ENCODE data around the gene BHLHE23. TPM values are rescaled to one million over a fixed set of nuclear protein-coding genes. Genes with fewer than 3 reads are reported as not detected.

The BHLHE23 gene
- total RNA-seq, 4 donors from 2014 or later = not detected

DNA sequence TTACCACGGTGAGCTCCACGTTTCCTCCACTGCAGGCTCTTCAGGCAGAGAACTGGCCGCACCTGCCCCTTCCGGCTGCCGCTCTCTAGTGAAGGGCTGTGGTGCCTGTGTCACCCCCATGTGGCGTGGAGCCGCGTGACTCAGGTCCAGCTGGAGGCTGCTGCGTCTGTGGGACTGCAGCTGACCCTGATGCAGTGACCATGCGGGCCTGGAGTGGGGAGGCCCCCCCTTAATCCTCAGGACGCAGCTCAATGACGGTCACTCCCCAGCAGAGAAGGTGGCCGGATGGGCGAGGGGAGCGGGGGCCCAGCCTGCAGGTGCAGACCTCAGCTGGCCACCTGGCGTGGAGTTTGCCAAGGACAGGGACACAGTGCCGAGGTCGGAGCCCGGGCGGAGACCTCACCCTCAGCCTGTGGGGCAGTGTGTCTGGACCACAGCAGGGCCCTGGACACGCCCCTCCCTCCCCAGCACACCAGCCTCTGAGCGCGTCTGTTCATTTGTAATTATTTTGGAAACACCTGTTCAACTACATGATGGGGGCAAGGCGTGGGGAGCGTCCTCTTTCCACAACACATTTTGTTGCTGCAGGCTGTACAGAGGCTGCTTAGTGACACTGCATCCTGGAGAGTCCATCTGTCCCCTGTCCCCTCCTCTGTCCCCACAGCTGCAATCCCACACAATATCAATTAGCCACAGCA lies 10.7 kb downstream of the BHLHE23 start:
- in situ Hi-C loops (cut with MboI; ENCODE audit: low sequenced_read_pairs in 4 of 4) = no loop called here
- no peak for ATAC-seq
- peaks cover 26 to 36% (median 35%) of the 10 kb centered on the region in 3 donors for H3K27me3 ChIP-seq

GRCh38 chr20:62995481-62995880 lies 11.3 kb downstream of the BHLHE23 start:
- H3K36me3 ChIP-seq = no peaks in the 10 kb centered on the region
- H3K27me3 ChIP-seq = peaks cover 22 to 36% (median 36%) of the 10 kb centered on the region in 3 donors
- ATAC-seq (no peak), DNase-seq (no peak)
- no peaks in the 10 kb centered on the region for H3K9me3 ChIP-seq
- in situ Hi-C loops (cut with MboI; ENCODE audit: low sequenced_read_pairs in 4 of 4) = no loop called here
- intact Hi-C loops (cut with DNase I; ENCODE audit: low total_unique reads) = no loop called here
- no peak overlapping the region for H3K4me3 ChIP-seq
- H3K4me1 ChIP-seq = no peaks in the 10 kb centered on the region
- no peak overlapping the region for H3K27ac ChIP-seq
- TF ChIP-seq CTCF (IDR thresholded peaks at IDR 0.05 in 4 of 5, conservative IDR thresholded peaks at IDR 0.05 in 1 of 5) (no peak), POLR2A (IDR thresholded peaks at IDR 0.05) (no peak)

More for the DNA sequence above, 10.7 kb downstream of the BHLHE23 start:
- Histone ChIP-seq H3K4me3 (no peak overlapping the region), H3K36me3 (no peaks in the 10 kb centered on the region), H3K4me1 (no peaks in the 10 kb centered on the region), H3K27ac (no peak overlapping the region), H3K9me3 (no peaks in the 10 kb centered on the region)
- intact Hi-C loops (cut with DNase I; ENCODE audit: low total_unique reads) = no loop called here
- no peak for DNase-seq
- TF ChIP-seq POLR2A (IDR thresholded peaks at IDR 0.05) (no peak), CTCF (IDR thresholded peaks at IDR 0.05 in 4 of 5, conservative IDR thresholded peaks at IDR 0.05 in 1 of 5) (no peak)

DNA sequence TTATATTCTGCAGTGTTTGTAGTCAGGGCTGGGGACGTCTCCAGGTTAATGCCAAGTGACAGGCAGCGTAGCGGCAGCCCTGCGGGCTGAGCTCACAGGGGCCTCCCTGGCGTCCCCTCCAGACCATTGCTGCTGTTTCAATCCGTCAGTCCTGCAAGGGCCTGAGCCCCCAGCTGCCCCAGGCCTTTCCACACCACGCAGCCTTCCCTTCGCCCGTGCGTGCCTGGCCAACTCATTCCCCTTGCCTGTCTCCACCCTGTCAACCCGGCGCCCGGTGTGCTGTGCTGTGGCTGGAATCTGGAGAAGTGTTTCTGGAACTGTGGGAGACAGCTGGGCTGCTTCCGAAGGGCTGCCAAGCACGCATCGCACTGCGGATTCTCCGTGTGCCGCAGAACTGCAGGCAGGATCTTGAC lies 11.9 kb downstream of the BHLHE23 start:
- Histone ChIP-seq H3K27ac (no peak overlapping the region), H3K4me3 (no peak overlapping the region), H3K4me1 (no peaks in the 10 kb centered on the region), H3K27me3 (peaks cover 16 to 39% (median 36%) of the 10 kb centered on the region in 3 donors), H3K36me3 (no peaks in the 10 kb centered on the region), H3K9me3 (no peaks in the 10 kb centered on the region)
- no peak for DNase-seq
- intact Hi-C loops (cut with DNase I; ENCODE audit: low total_unique reads) (no loop called here), in situ Hi-C loops (cut with MboI; ENCODE audit: low sequenced_read_pairs in 4 of 4) (no loop called here)
- no peak for ATAC-seq
- TF ChIP-seq POLR2A (IDR thresholded peaks at IDR 0.05) (no peak), CTCF (IDR thresholded peaks at IDR 0.05 in 4 of 5, conservative IDR thresholded peaks at IDR 0.05 in 1 of 5) (no peak)

DNA sequence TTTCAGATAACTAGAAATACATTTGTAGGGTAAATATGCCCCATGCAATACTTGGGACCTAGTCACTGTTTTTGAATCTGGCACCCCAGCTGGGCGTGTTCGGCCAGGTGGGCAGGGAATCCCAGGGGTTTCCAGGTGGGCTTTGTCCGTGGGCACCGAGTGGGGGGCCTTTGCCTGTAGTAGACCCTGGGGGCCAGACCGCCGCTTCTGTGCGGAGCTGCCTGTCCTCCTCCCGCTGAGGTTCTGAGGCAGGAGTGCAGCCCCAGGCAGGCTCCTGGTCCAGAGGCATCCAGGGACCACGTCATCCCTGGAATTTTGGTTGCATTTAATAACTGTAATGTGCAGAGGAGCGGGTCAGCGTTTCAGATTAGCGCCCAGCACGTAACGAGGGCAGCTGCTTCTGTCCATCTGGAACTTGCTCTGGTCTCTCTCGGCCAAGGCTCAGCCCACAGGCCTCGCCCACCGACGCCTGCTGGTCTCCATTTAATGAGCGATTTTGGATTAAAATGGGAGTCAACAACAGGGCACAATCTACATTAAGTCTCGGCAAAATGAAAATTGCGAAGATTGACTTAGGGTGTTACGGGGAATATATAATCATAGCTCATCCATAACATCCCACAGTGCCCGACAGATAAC lies 12.8 kb downstream of the BHLHE23 start:
- peaks cover 22 to 44% (median 36%) of the 10 kb centered on the region in 3 donors for H3K27me3 ChIP-seq
- DNase-seq = no peak
- in situ Hi-C loops (cut with MboI; ENCODE audit: low sequenced_read_pairs in 4 of 4) (no loop called here), intact Hi-C loops (cut with DNase I; ENCODE audit: low total_unique reads) (no loop called here)
- H3K27ac ChIP-seq = no peak overlapping the region
- H3K36me3 ChIP-seq = no peaks in the 10 kb centered on the region
- no peaks in the 10 kb centered on the region for H3K4me1 ChIP-seq
- H3K9me3 ChIP-seq = no peaks in the 10 kb centered on the region
- no peak overlapping the region for H3K4me3 ChIP-seq
- TF ChIP-seq POLR2A (IDR thresholded peaks at IDR 0.05) (no peak), CTCF (IDR thresholded peaks at IDR 0.05 in 4 of 5, conservative IDR thresholded peaks at IDR 0.05 in 1 of 5) (no peak)
- no peak for ATAC-seq

Data from gastrocnemius medialis (tissue), 4 donors.